Measurements from ENCODE around the gene KIF3A.

KIF3A gene

DNA sequence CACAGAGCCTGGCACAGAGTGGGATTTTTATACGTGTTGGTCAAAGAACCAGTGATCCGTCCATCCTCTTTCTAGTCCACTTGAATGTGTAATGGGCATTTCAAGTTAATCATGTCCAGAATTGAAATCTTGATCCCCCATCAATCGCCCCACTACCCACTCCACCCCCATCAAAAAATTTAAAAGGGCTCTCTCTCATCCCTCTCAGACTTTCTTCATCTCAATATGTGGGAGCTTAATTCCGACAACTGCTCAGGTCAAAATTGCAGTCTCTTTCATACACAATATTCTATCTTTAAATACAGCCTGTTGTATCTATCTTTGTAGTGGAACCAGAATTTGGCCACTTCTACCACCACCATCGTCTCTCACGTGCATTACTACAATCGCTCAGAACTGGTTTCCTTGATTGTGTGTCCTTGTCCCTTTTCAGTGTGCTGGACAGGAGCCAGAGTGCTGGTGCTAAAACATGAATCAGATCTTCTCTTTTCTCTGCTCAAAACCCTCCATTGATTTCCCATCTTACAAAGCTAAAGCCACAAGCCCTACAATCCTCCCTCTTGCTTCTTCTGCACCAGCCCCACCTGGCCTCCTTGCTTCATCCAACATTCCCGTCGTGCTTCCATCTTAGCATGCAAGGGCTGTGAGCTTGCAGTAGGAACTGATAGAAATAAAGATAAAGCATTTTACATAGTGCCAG, 786 bp upstream of the KIF3A start (continued):
- no peak for TF ChIP-seq ZNF558 (tag by site-specific recombination; IDR thresholded peaks at IDR 0.05)
- no peak for TF ChIP-seq OSR2 (tag by site-specific recombination; IDR thresholded peaks at IDR 0.05)

DNA sequence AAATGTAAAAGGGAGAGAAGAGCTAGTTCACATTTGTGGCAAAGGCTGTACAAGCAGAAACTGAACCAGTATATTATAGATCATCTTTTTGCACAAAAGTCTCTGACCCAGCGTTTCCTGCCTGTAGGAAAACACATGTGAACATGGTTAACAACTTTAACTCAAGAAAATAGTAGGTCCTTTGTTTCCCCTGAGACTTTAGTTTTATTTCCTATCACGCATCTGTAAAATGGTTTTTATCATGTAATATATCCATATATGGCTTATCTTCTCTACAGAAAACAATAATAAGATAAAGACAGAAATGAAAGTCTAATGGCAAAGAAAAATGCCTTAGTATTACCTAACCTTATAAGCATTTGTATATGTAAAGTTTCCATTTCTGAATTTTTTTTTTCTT, 2.7 kb downstream of the KIF3A start:
- Histone ChIP-seq H3K4me3 (ENCODE audit: low read depth, low read length) (no peak overlapping the region), H3K4me1 (ENCODE audit: control insufficient read depth, insufficient read depth, low read length) (no peaks in the 10 kb centered on the region; the same call in 1 of the 2 replicates), H3K27ac (ENCODE audit: extremely low read depth, low read depth, low read length) (no peak overlapping the region), H3K9me3 (ENCODE audit: control insufficient read depth, insufficient read depth, low read depth, low read length) (no peaks in the 10 kb centered on the region), H3K36me3 (ENCODE audit: control insufficient read depth in 2 of 2, insufficient read depth in 1 of 2, low read length in 2 of 2) (peaks cover 19 to 30% of the 10 kb centered on the region in 2 experiments)
- POLR2A ChIA-PET: no interaction called here
- TF ChIP-seq, protein P1, sequence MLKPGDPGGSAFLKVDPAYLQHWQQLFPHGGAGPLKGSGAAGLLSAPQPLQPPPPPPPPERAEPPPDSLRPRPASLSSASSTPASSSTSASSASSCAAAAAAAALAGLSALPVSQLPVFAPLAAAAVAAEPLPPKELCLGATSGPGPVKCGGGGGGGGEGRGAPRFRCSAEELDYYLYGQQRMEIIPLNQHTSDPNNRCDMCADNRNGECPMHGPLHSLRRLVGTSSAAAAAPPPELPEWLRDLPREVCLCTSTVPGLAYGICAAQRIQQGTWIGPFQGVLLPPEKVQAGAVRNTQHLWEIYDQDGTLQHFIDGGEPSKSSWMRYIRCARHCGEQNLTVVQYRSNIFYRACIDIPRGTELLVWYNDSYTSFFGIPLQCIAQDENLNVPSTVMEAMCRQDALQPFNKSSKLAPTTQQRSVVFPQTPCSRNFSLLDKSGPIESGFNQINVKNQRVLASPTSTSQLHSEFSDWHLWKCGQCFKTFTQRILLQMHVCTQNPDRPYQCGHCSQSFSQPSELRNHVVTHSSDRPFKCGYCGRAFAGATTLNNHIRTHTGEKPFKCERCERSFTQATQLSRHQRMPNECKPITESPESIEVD (tag by site-specific recombination; IDR thresholded peaks at IDR 0.05): peak; percentile 62
- TF ChIP-seq ZNF433 (tag by site-specific recombination; IDR thresholded peaks at IDR 0.05; ENCODE audit: low read depth) (no peak), ZBTB48 (tag by site-specific recombination; IDR thresholded peaks at IDR 0.05) (no peak), ZNF394 (tag by site-specific recombination; IDR thresholded peaks at IDR 0.05; ENCODE audit: borderline replicate concordance) (no peak)
- CTCF ChIA-PET: no interaction called here

DNA sequence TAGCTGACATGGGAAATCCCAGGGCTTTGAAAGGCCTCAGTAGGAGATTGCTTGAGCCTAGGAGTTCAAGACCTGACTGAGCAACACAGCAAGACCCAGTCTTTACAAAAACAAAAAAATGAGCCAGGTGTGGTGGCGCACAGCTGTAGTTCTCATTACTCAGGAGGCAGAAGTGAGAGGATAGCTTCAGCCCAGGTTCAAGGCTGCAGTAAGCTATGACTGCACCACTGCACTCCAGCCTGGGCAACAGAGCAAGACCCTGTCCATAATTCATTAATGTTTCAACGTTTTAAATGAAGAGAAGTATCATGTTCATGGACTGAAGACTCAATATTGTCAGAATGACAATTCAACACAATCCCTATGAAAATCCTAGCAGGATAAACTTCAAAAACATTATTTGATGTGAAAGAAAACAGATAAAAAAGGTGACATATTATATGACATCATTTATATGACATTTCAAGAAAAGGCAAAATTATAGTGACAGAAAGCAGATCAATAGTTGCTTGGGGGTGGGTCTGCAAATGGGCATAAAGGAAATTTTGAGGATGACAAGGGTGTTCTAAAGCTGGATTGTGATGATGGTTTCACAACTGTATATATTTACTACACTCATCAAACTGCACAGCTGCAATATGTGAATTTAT, 3.7 kb downstream of the KIF3A start:
- ChIA-PET POLR2A (no interaction called here), CTCF (interaction anchor here (0.6 to 1.1 kb wide), 2 partner anchors 207 to 869 kb away, joined by 3 to 5 read pairs; no protein-coding TSS in a partner anchor)
- TF ChIP-seq ZSCAN23 (tag by site-specific recombination; IDR thresholded peaks at IDR 0.05) (no peak), FEZF1 (tag by site-specific recombination; IDR thresholded peaks at IDR 0.05) (no peak), ZNF776 (tag by site-specific recombination; IDR thresholded peaks at IDR 0.05; ENCODE audit: borderline replicate concordance) (no peak), HOXD13 (CRISPR knock-in tag; IDR thresholded peaks at IDR 0.05; ENCODE audit: borderline replicate concordance) (no peak), ZIC2 (tag by site-specific recombination; IDR thresholded peaks at IDR 0.05) (peak; percentile 17; the same call in 1 of the 2 replicates), ZNF121 (tag by site-specific recombination; IDR thresholded peaks at IDR 0.05) (peak; percentile 94), ZNF174 (tag by site-specific recombination; IDR thresholded peaks at IDR 0.05) (no peak), BCL11B (tag by site-specific recombination; IDR thresholded peaks at IDR 0.05; ENCODE audit: low read depth) (no peak)
- TF ChIP-seq, protein P2, sequence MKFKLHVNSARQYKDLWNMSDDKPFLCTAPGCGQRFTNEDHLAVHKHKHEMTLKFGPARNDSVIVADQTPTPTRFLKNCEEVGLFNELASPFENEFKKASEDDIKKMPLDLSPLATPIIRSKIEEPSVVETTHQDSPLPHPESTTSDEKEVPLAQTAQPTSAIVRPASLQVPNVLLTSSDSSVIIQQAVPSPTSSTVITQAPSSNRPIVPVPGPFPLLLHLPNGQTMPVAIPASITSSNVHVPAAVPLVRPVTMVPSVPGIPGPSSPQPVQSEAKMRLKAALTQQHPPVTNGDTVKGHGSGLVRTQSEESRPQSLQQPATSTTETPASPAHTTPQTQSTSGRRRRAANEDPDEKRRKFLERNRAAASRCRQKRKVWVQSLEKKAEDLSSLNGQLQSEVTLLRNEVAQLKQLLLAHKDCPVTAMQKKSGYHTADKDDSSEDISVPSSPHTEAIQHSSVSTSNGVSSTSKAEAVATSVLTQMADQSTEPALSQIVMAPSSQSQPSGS (tag by site-specific recombination; IDR thresholded peaks at IDR 0.05; ENCODE audit: low read depth): peak; percentile 81
- TF ChIP-seq, protein P3, sequence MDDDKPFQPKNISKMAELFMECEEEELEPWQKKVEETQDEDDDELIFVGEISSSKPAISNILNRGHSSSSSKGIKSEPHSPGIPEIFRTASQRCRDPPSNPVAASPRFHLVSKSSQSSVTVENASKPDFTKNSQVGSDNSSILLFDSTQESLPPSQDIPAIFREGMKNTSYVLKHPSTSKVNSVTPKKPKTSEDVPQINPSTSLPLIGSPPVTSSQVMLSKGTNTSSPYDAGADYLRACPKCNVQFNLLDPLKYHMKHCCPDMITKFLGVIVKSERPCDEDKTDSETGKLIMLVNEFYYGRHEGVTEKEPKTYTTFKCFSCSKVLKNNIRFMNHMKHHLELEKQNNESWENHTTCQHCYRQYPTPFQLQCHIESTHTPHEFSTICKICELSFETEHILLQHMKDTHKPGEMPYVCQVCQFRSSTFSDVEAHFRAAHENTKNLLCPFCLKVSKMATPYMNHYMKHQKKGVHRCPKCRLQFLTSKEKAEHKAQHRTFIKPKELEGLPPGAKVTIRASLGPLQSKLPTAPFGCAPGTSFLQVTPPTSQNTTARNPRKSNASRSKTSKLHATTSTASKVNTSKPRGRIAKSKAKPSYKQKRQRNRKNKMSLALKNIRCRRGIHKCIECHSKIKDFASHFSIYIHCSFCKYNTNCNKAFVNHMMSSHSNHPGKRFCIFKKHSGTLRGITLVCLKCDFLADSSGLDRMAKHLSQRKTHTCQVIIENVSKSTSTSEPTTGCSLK (tag by site-specific recombination; IDR thresholded peaks at IDR 0.05): no peak
- TF ChIP-seq, protein P4, sequence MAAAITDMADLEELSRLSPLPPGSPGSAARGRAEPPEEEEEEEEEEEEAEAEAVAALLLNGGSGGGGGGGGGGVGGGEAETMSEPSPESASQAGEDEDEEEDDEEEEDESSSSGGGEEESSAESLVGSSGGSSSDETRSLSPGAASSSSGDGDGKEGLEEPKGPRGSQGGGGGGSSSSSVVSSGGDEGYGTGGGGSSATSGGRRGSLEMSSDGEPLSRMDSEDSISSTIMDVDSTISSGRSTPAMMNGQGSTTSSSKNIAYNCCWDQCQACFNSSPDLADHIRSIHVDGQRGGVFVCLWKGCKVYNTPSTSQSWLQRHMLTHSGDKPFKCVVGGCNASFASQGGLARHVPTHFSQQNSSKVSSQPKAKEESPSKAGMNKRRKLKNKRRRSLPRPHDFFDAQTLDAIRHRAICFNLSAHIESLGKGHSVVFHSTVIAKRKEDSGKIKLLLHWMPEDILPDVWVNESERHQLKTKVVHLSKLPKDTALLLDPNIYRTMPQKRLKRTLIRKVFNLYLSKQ (tag by site-specific recombination; IDR thresholded peaks at IDR 0.05; ENCODE audit: borderline replicate concordance): no peak
- H3K4me3 ChIP-seq (ENCODE audit: low read depth, low read length): no peak overlapping the region
- no peaks in the 10 kb centered on the region for H3K9me3 ChIP-seq (ENCODE audit: control insufficient read depth, insufficient read depth, low read depth, low read length)
- peaks cover 23 to 34% of the 10 kb centered on the region in 2 experiments for H3K36me3 ChIP-seq (ENCODE audit: control insufficient read depth in 2 of 2, insufficient read depth in 1 of 2, low read length in 2 of 2)
- H3K27ac ChIP-seq (ENCODE audit: extremely low read depth, low read depth, low read length): no peak overlapping the region
- no peaks in the 10 kb centered on the region; the same call in 1 of the 2 replicates for H3K4me1 ChIP-seq (ENCODE audit: control insufficient read depth, insufficient read depth, low read length)

Data from HEK293 (cell line).